ENCODE results near the gene PTPN22.

PTPN22 gene

GRCh38 chr1:113871597-113872113, at the start of gene PTPN22:
PTPN22 (minus strand) TSS chr1:113871712.
- no peaks in the 10 kb centered on the region for H3K4me1 ChIP-seq (ENCODE audit: control insufficient read depth, insufficient read depth, low read length)
- peak within 1 kb of the TSS; percentile 13 for H3K4me3 ChIP-seq (ENCODE audit: low read length)

GRCh38 chr1:113918243-113918642, 46.7 kb upstream of the PTPN22 start:
- no peaks in the 10 kb centered on the region for H3K36me3 ChIP-seq (ENCODE audit: control insufficient read depth, insufficient read depth, low read length)
- no peaks in the 10 kb centered on the region for H3K27me3 ChIP-seq (ENCODE audit: control insufficient read depth, insufficient read depth, low read length)
- H3K4me3 ChIP-seq (ENCODE audit: low read length): no peak overlapping the region
- H3K27ac ChIP-seq (ENCODE audit: low read depth, low read length): no peak overlapping the region
- peaks cover 2% of the 10 kb centered on the region for H3K4me1 ChIP-seq (ENCODE audit: control insufficient read depth, insufficient read depth, low read length)
- no peak overlapping the region for H3K9ac ChIP-seq (ENCODE audit: low read length)

More at GRCh38 chr1:113871597-113872113, at the start of gene PTPN22:
- H3K27ac ChIP-seq (ENCODE audit: low read depth, low read length): no peak within 1 kb of the TSS
- no peaks in the 10 kb centered on the region for H3K36me3 ChIP-seq (ENCODE audit: control insufficient read depth, insufficient read depth, low read length)
- no peak within 1 kb of the TSS for H3K9ac ChIP-seq (ENCODE audit: low read length)
- H3K27me3 ChIP-seq (ENCODE audit: control insufficient read depth, insufficient read depth, low read length): no peaks in the 10 kb centered on the region

GRCh38 chr1:113917400-113918082, 46.0 kb upstream of the PTPN22 start:
- H3K27ac ChIP-seq (ENCODE audit: low read depth, low read length): no peak overlapping the region
- no peak overlapping the region for H3K9ac ChIP-seq (ENCODE audit: low read length)
- H3K27me3 ChIP-seq (ENCODE audit: control insufficient read depth, insufficient read depth, low read length): no peaks in the 10 kb centered on the region
- H3K4me3 ChIP-seq (ENCODE audit: low read length): no peak overlapping the region
- no peaks in the 10 kb centered on the region for H3K36me3 ChIP-seq (ENCODE audit: control insufficient read depth, insufficient read depth, low read length)
- H3K4me1 ChIP-seq (ENCODE audit: control insufficient read depth, insufficient read depth, low read length): peaks cover 10% of the 10 kb centered on the region

- no peak overlapping the region for H3K9ac ChIP-seq (ENCODE audit: low read length)
- no peak overlapping the region for H3K4me3 ChIP-seq (ENCODE audit: low read length)
- no peaks in the 10 kb centered on the region for H3K36me3 ChIP-seq (ENCODE audit: control insufficient read depth, insufficient read depth, low read length)
- H3K4me1 ChIP-seq (ENCODE audit: control insufficient read depth, insufficient read depth, low read length): peaks cover 13% of the 10 kb centered on the region
- H3K27ac ChIP-seq (ENCODE audit: low read depth, low read length): no peak overlapping the region
- H3K27me3 ChIP-seq (ENCODE audit: control insufficient read depth, insufficient read depth, low read length): no peaks in the 10 kb centered on the region
Measured at GRCh38 chr1:113916974-113917373, 45.5 kb upstream of the PTPN22 start.

- Histone ChIP-seq H3K27ac (ENCODE audit: low read depth, low read length) (no peak overlapping the region), H3K4me3 (ENCODE audit: low read length) (no peak overlapping the region), H3K36me3 (ENCODE audit: control insufficient read depth, insufficient read depth, low read length) (peaks cover 6% of the 10 kb centered on the region), H3K27me3 (ENCODE audit: control insufficient read depth, insufficient read depth, low read length) (no peaks in the 10 kb centered on the region), H3K9ac (ENCODE audit: low read length) (no peak overlapping the region), H3K4me1 (ENCODE audit: control insufficient read depth, insufficient read depth, low read length) (peaks cover 13% of the 10 kb centered on the region)
Measured at GRCh38 chr1:113913887-113914664, 42.6 kb upstream of the PTPN22 start.

- H3K27ac ChIP-seq (ENCODE audit: low read depth, low read length): peak overlapping the region; percentile 84
- H3K27me3 ChIP-seq (ENCODE audit: control insufficient read depth, insufficient read depth, low read length): no peaks in the 10 kb centered on the region
- peaks cover 13% of the 10 kb centered on the region for H3K4me1 ChIP-seq (ENCODE audit: control insufficient read depth, insufficient read depth, low read length)
- peaks cover 6% of the 10 kb centered on the region for H3K36me3 ChIP-seq (ENCODE audit: control insufficient read depth, insufficient read depth, low read length)
- H3K9ac ChIP-seq (ENCODE audit: low read length): no peak overlapping the region
- no peak overlapping the region for H3K4me3 ChIP-seq (ENCODE audit: low read length)
Measured at GRCh38 chr1:113913312-113913668, 41.8 kb upstream of the PTPN22 start.

GRCh38 chr1:113912594-113913311, 41.2 kb upstream of the PTPN22 start:
- no peak overlapping the region for H3K4me3 ChIP-seq (ENCODE audit: low read length)
- H3K27me3 ChIP-seq (ENCODE audit: control insufficient read depth, insufficient read depth, low read length): no peaks in the 10 kb centered on the region
- no peak overlapping the region for H3K9ac ChIP-seq (ENCODE audit: low read length)
- peak overlapping the region; percentile 84 for H3K27ac ChIP-seq (ENCODE audit: low read depth, low read length)
- H3K36me3 ChIP-seq (ENCODE audit: control insufficient read depth, insufficient read depth, low read length): peaks cover 8% of the 10 kb centered on the region
- H3K4me1 ChIP-seq (ENCODE audit: control insufficient read depth, insufficient read depth, low read length): peaks cover 13% of the 10 kb centered on the region

- Histone ChIP-seq H3K27me3 (ENCODE audit: control insufficient read depth, insufficient read depth, low read length) (no peaks in the 10 kb centered on the region), H3K36me3 (ENCODE audit: control insufficient read depth, insufficient read depth, low read length) (peaks cover 3% of the 10 kb centered on the region), H3K4me1 (ENCODE audit: control insufficient read depth, insufficient read depth, low read length) (peaks cover 6% of the 10 kb centered on the region), H3K9ac (ENCODE audit: low read length) (peak overlapping the region; percentile 86), H3K4me3 (ENCODE audit: low read length) (peak overlapping the region; percentile 96), H3K27ac (ENCODE audit: low read depth, low read length) (peak overlapping the region; percentile 79)
Measured at GRCh38 chr1:113905435-113905861, 33.9 kb upstream of the PTPN22 start.

GRCh38 chr1:113904674-113905434, 33.3 kb upstream of the PTPN22 start, which contains the start of the genes AP4B1 and DCLRE1B:
AP4B1 (minus strand) TSS chr1:113904799; CDS start chr1:113904717, 82 bp downstream.
DCLRE1B (plus strand) TSS chr1:113905326; CDS start chr1:113905587, 261 bp downstream.
- peak within 1 kb of the TSS; percentile 90 for H3K9ac ChIP-seq (ENCODE audit: low read length)
- peaks cover 5% of the 10 kb centered on the region for H3K36me3 ChIP-seq (ENCODE audit: control insufficient read depth, insufficient read depth, low read length)
- H3K4me1 ChIP-seq (ENCODE audit: control insufficient read depth, insufficient read depth, low read length): peaks cover 6% of the 10 kb centered on the region
- H3K27me3 ChIP-seq (ENCODE audit: control insufficient read depth, insufficient read depth, low read length): no peaks in the 10 kb centered on the region
- peak within 1 kb of the TSS; percentile 96 for H3K4me3 ChIP-seq (ENCODE audit: low read length)
- H3K27ac ChIP-seq (ENCODE audit: low read depth, low read length): peak within 1 kb of the TSS; percentile 88

GRCh38 chr1:113904293-113904673, 32.8 kb upstream of the PTPN22 start:
- no peaks in the 10 kb centered on the region for H3K27me3 ChIP-seq (ENCODE audit: control insufficient read depth, insufficient read depth, low read length)
- H3K9ac ChIP-seq (ENCODE audit: low read length): peak overlapping the region; percentile 90
- H3K36me3 ChIP-seq (ENCODE audit: control insufficient read depth, insufficient read depth, low read length): peaks cover 5% of the 10 kb centered on the region
- H3K4me3 ChIP-seq (ENCODE audit: low read length): peak overlapping the region; percentile 96
- H3K4me1 ChIP-seq (ENCODE audit: control insufficient read depth, insufficient read depth, low read length): peaks cover 6% of the 10 kb centered on the region
- peak overlapping the region; percentile 88 for H3K27ac ChIP-seq (ENCODE audit: low read depth, low read length)

GRCh38 chr1:113903501-113904292, 32.2 kb upstream of the PTPN22 start:
- H3K27ac ChIP-seq (ENCODE audit: low read depth, low read length): peak overlapping the region; percentile 88
- no peak overlapping the region for H3K9ac ChIP-seq (ENCODE audit: low read length)
- peak overlapping the region; percentile 96 for H3K4me3 ChIP-seq (ENCODE audit: low read length)
- no peaks in the 10 kb centered on the region for H3K27me3 ChIP-seq (ENCODE audit: control insufficient read depth, insufficient read depth, low read length)
- H3K36me3 ChIP-seq (ENCODE audit: control insufficient read depth, insufficient read depth, low read length): peaks cover 5% of the 10 kb centered on the region
- peaks cover 6% of the 10 kb centered on the region for H3K4me1 ChIP-seq (ENCODE audit: control insufficient read depth, insufficient read depth, low read length)
